MM.1S (cell line): ENCODE data around the gene DRC7.

Experiments used
- CTCF ChIP-seq: fragments of 300-600 bp; sonication (generic); IDR thresholded peaks from 2 replicates; pipeline ENCODE4 v1.5.1; 2016; ENCODE audit warnings: antibody characterized with exemption, low read length, mixed read lengths
- EZH2phosphoT487 ChIP-seq: fragments of 300-600 bp; sonication (generic); IDR thresholded peaks from 2 replicates; pipeline ENCODE4 v1.6.1; 2018; ENCODE audit warnings: antibody characterized with exemption, low read length

GRCh38 chr16:57771141-57771785 is 76.7 kb downstream of the DRC7 start:
- TF ChIP-seq CTCF (no peak), EZH2phosphoT487 (no peak)
